Activated CD4-positive, alpha-beta T cell treated with anti-CD3 and anti-CD28 coated beads for 1 hour (primary cell): ENCODE data around the gene LAMA4.
"Not testable (repeated sequence)": the region's sequence is repeated elsewhere in the genome, so short reads cannot be mapped to it uniquely, and the experiment has no call there.

Experiments
- DNase-seq: peaks from one replicate; pipeline ENCODE4 v3.0.0-alpha.2; 2020

The LAMA4 gene

GRCh38 chr6:112130878-112131277 is 123.5 kb downstream of the LAMA4 start:
- DNase-seq = no peak

- no peak for DNase-seq
Measured at GRCh38 chr6:112128208-112128607, 126.2 kb downstream of the LAMA4 start.

DNA sequence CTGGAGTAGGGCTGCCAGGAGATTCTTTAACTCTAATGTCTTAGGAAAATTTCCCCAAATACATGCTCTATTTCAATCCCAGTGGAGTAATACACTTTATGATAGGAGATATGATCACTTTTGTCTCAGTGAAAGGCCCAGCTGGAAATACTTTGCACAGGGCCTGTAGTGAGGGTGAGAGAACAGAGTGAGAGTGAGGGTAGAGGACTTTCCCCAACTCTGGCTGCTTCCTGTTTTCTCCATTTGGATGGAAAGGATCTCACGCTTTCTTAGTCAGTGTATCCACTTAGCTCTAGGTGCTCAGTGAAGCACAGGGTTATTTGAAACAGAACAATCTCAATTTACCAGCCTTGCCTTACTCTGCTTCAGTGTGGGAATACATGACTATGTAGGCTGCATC is 130.4 kb downstream of the LAMA4 start:
- DNase-seq = no peak

- DNase-seq = no peak
Measured at GRCh38 chr6:112122756-112123155, 131.6 kb downstream of the LAMA4 start.

DNA sequence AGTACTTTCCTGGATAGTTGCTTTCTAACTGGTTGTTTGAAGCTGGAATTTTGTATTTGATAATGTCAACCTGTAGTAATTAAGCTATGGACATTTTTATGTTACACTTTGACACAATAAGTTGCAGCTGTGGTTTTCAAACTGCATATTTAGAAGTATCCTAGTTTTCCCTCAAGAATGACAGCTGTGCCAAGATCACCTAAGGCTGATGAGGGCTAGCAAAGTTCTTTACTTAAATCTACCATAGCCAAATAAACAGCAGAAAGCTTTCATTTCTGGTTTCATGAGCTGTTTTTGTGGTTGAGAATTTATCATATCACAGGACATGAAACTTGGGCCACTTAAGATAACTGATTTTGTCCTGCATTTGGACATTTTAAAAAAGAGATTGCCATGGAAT is 136.3 kb downstream of the LAMA4 start:
- DNase-seq = no peak

DNA sequence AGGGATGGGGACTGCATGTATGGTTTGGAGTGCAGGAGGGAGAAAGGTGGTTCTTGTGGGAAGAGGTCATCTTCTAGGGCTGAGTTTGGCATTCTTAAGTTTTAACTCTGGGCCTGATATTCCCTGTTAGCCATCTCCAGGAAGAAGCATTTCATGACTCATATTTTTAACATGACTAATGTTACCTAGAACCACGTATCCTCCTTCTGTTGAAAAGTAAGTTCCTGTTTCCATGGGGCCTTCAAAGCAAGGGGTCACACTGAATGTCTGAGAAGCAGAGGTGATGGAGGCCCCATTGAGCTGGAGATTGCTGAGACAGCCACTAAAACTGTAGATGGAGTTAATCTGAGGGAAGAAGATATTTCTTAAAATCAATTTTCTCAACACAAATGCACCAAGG is 136.8 kb downstream of the LAMA4 start:
- no peak for DNase-seq

- DNase-seq = no peak
Measured at GRCh38 chr6:112116221-112116620, 138.1 kb downstream of the LAMA4 start.

DNA sequence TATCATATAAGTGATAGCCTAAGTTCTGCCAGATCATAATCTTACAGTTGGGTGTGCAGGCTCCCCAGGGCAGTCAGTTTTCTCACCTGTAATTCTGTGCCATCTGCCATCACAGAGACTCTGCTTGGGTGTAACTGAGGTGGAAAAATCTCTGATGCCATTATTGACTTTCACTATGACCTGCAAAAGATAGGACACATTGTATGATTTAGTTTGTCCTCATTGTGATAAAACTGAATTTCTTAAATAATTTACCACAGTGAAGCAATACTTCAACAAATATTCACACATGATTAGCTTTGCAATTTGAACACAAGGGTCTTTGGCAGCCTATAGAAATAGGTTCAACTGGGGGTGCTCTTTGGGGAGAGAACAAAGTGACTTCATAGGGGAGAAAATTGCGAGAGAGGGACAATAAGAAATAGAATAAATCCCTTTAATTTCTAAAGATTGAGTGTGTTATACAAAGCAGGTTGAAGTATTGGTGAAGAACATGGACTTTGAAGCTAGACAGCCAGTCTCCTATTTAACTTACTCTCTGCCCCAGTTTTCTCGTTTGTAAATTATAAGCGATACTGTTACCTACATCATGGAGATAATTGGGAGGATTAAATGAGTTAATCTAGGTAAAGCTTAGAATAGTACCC is 139.7 kb downstream of the LAMA4 start:
- no peak for DNase-seq

DNA sequence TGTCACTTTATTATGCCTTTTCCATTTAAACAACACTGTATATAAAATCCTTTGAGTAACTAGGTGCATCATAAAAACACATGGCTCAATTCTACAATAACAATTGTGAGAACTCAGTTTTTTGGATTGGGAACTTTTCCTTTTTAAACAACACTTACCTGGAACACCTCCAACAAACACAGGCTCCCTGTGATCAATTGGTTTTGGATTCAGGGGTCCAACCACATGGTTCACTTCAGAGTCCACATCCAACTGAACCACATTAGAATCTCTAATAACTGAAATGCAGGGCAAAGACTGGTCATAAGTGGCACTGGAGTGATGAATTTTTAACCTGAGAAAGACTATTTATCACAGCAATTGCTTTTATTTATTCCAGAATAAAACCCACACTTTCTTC is 140.4 kb downstream of the LAMA4 start:
- DNase-seq = no peak

DNA sequence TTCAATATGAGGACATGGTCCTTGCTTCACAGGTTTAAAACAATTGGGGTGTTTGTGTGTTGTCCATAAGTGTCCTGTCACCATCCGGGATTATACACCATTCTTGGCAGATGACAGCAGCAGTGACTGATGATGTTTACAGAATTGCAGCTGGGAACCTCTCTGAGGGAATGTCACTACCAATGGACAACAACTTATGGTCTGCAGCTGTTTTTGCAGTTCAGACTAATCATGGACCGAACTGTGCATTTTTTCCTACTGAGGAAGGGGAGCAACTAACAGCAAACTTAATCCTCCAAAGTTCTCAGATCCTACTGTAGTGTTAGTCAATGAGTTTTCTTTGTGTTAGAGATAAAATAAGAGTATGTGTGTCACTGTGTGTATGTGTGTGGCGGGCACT is 140.9 kb downstream of the LAMA4 start:
- no peak for DNase-seq

GRCh38 chr6:112109262-112109661 is 145.1 kb downstream of the LAMA4 start:
- DNase-seq = no peak

DNA sequence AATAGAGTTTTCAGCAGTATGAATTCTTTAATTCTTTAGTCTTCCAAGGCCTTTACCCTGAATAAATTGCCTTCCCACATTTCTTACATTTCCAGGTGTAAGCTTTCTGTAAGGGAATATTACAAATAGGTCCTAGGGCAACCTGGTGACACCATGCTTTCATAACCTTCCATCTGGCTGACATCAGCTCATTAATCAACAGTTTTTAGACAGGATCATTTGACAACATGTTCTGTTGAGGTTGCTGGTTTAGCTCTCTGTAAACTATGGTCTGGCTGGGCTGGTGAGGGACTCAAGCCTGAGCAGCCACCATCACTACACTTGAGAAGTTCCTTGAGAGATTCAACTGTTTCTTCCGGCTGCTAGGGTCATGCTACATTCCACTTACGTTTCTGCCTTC is 147.8 kb downstream of the LAMA4 start:
- DNase-seq = no peak

DNA sequence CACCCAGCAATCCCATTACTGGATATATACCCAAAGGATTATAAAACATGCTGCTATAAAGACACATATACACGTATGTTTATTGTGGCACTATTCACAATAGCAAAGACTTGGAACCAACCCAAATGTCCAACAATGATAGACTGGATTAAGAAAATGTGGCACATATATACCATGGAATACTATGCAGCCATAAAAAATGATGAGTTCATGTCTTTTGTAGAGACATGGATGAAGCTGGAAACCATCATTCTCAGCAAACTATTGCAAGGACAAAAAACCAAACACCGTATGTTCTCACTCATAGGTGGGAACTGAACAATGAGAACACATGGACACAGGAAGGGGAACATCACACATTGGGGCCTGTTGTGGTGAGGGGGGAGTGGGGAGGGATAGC is 148.3 kb downstream of the LAMA4 start:
- not testable (repeated sequence) for DNase-seq

- no peak for DNase-seq
Measured at GRCh38 chr6:112100561-112100960, 153.8 kb downstream of the LAMA4 start.

DNA sequence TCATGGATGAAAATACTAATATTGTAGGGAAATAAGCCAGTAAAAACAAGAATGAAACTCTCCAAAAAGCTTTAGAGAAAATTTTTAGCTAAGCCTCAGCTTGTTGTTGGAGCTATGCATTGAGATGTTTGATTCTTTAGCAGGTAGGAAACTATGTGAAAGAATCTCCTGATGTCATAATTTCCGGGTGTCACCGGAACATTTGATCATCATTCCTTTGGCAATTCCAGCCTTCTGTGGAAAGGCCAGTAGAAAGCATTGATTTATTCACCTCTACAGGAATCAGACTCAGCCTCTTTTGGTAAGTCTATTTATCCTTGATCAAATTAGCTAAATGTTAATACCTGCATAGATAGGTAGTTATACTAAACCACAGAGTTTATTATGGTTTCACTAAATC is 157.5 kb downstream of the LAMA4 start:
- DNase-seq = no peak

- no peak for DNase-seq
Measured at GRCh38 chr6:112087916-112088315, 166.5 kb downstream of the LAMA4 start.

DNA sequence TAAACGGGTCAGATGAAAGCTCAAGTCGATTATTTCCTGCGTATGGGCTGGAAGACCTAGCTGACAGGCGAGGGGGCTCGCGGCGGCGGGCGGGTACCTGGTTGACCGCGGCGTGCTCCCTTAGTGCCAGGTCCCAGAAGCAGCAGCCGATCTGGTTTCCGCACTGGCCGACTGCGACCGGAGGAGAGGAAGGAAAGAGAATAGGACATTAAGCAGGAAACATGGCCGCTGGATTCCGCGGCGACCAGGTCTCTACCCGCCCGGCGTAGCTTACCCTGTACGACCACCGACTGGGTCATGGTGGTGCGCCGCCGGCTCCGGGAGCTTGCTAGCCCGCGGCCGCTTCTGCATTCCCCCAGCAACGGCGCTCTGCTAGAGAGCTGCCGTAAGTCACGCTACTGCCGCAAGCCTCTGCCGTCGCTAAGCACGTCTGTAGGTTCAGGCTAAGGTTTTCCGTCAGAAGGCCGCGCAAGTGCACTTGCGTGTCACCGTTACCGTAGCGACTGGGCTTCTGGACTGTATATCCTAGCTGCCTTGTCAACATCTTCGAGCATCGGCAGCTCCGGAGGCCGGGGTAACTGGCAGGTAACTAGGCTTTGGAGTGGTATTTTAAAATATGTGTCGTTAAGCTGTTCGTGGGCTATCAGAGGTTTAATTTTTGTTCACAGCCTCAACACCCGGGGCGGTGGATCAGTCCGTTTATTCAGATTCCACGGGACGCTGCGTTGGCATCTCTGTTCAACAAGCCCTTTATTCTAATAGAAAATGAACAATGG is 167.0 kb downstream of the LAMA4 start, which contains the start of the genes FAM229B and TUBE1:
Gene FAM229B (plus strand): TSS at position 456 of the 776 bp plus-strand sequence. CDS start 11,693 bp downstream, outside the sequence.
Gene TUBE1 (minus strand): TSS at position 347 of the 776 bp plus-strand sequence. CDS start 48 bp downstream, at position 299.
- peak; percentile 84 for DNase-seq

GRCh38 chr6:112086744-112087135 is 167.6 kb downstream of the LAMA4 start:
- DNase-seq = no peak

DNA sequence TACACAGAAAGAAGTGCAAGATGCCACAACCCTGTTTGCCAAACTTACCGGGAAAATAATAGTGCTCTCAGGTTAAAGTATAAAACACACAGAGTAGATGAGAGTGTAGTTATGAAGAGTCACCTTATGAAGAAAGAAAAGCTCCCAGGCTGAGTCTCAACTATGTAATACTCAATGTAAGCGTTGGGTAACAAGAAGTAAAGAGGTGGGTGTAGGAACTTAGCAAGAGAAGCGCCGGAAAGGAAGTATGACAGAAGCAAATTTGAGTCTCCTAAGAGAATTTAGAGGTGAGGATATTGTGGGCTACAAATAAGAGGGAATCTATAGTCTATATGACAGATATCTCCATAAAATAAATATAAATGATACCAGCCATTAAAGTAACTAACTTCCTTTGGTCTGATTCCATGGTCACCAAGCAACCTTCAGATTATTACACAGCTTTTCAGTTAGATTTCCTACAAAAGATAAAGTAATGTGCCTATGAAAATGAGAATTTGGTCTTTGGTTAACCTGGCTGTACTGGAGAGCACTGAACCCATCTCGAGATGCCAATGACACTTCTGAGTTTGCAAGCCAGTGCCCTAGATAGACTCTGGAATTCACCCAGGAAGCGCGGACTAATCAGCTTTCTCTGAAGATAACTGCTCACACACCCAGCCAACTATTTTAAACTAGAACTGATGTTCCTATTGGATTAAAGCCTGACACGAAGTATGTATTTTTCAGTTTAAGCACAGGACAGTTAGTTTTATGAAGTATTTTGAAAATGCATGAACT is 168.9 kb downstream of the LAMA4 start:
- no peak for DNase-seq

GRCh38 chr6:112081569-112081968 is 172.8 kb downstream of the LAMA4 start:
- DNase-seq = no peak

- no peak for DNase-seq
Measured at GRCh38 chr6:112066606-112067005, 187.8 kb downstream of the LAMA4 start.

DNA sequence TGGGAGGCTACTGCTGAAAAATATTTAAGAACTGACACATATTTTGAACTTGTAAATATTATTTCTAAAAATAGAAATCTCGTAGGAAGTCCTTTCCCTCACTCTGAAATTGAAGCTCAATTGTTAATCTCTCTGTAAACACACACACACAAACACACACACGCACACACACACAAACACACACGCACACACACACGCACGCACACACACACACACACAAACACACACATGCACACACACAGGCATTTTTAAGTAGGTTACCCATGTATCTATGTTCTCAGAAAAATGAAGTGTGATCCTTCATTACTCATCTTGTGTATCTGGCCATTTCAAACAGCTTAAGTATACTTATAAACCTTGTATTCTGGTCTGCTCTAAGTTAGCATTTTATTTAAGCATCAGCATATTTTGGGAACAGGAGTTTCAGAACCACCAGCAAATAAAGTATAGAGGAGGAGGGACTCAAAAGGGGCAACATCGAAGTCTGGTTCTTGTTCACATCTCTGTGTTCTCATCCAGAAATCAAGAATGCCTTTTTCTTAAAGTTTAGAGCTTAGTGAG is 188.9 kb downstream of the LAMA4 start:
- no peak for DNase-seq

DNA sequence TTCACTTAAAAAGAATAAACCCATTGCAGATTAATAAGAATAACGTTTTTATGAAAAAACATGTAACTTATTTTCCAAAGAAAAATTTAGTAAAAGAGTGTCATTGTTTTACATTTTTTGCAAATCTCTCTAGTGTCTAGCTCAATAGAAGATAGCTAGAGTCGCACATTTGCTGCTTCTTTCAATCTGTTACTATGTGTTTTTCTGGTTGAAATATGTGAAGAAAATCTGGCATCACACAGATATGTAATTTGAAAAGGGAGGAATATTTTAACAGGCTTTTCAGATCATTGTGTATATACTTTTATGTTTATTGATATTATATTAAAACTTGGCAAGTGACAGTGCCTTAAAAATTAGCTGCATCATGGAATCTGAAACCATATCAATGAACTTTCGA is 191.4 kb downstream of the LAMA4 start:
- DNase-seq = no peak
